Femur (tissue), 1 donor: Measurements from ENCODE around the gene MRPL10.

Source experiments
- DNase-seq: peaks from one replicate; pipeline ENCODE4 v3.0.0-alpha.2; 2017

MRPL10 gene

GRCh38 chr17:47857551-47858455 lies 26.5 kb upstream of the MRPL10 start:
- DNase-seq: no peak

GRCh38 chr17:47856830-47857229 lies 25.5 kb upstream of the MRPL10 start:
- DNase-seq: no peak

DNA sequence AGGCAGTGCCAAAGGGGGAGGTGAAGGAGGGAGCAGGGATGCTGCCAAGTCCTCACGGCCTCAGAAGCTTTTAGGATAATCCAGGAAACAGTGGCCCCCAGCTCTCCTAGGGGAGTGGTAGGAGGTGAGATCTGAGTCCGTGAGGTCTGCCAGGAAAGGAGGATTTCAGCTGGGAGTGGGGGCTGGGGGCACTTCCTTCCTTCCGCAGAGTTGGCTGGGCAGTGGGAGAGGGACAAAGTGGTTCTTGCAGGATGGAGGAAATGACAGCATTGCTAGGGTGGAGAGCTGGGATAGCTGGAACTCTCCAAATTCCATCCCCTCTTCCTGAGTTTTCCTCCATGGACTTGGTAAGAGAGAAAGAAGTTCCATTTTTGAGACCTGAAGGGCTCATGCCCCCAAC lies 24.4 kb upstream of the MRPL10 start:
- peak; percentile 53 for DNase-seq

DNA sequence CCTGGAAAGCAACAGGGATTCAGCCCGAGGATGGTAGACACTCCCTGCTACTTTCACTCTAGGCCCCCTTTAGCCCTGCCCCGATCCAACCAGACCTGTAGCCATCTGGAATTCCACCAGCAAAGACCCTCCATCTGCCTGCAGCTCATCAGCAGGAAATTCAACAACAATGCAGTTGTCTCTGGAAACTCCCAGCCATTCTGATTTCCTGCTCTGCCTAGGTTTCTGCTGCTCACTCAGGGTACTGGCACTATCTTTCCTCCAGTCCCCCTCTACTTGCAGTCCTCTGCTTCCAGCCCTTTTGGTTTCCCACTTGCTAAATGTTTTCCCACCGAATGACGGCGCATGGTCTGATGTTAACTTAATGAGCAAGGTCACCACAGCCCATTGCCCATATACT lies 22.3 kb upstream of the MRPL10 start:
- no peak for DNase-seq

GRCh38 chr17:47852113-47852949 lies 21.0 kb upstream of the MRPL10 start:
- no peak for DNase-seq

DNA sequence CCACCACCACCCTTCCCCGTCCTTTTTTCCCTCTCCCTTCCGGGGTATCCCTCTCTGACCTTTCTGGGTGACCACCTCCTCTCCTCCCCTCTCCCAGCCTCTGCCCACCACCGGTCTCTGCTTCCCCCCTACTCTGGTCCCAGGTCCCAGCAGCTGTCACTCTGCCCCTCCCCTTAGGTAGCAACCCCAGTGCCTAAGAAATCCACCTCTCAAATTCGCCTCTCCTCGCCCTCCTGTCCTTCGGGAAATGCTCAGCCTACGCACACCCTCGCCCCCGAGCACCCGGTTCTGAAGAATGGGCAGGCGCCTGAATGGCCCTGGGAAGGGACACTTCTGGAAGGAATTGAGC lies 20.4 kb upstream of the MRPL10 start:
- DNase-seq: no peak

DNA sequence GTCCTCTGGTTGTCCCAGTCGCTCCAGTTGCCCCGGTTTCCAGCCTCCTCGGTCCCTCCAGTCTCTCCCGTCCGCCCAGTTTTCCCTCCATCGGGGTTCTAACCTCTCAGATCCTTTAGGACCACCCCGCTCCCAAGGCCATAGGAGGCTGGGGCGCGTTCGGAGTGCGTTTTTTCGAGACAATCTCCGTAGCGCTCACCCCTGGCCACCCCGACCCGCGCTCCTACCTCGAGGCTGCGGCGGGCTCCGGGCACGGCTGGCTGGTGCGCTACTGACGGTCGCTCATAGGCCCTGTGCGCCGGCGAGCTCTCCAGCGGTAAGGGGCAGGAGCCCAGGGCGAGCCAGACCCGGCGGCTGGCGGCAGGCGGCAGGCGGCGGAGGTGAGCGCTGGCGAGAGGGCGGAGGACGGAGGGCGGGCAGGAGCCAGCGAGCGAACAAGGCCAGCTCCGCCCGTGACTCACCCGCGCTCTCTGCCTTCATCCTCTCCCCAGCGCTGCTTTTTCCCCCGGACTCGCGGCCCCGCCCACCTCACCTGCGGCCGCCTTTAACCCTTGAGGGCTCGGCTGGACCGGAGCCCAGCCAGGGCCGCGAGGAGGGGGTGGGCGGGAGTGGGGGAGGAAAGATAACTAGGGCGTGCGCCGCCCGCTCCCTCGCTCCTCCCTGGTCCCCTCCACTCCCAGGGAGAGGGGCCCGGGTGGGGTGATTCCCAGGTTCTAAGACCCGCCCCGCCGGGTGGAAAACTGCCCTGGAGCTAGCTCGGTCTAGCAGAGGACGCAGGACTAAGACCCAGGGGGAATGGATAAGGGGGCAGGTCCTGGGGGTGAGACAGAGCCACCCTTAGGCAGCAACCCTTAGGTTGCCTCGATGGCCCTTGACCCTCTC lies 19.6 kb upstream of the MRPL10 start, which contains the start of gene SP6:
Gene SP6 (minus strand): TSS at position 472 of the 882 bp plus-strand sequence. CDS start 2,734 bp downstream, outside the sequence.
- DNase-seq: no peak

- no peak for DNase-seq
Measured at GRCh38 chr17:47850373-47850691, 19.0 kb upstream of the MRPL10 start.

GRCh38 chr17:47848198-47848513 lies 16.8 kb upstream of the MRPL10 start:
- DNase-seq: no peak

GRCh38 chr17:47847341-47848197 lies 16.2 kb upstream of the MRPL10 start:
- DNase-seq: no peak

DNA sequence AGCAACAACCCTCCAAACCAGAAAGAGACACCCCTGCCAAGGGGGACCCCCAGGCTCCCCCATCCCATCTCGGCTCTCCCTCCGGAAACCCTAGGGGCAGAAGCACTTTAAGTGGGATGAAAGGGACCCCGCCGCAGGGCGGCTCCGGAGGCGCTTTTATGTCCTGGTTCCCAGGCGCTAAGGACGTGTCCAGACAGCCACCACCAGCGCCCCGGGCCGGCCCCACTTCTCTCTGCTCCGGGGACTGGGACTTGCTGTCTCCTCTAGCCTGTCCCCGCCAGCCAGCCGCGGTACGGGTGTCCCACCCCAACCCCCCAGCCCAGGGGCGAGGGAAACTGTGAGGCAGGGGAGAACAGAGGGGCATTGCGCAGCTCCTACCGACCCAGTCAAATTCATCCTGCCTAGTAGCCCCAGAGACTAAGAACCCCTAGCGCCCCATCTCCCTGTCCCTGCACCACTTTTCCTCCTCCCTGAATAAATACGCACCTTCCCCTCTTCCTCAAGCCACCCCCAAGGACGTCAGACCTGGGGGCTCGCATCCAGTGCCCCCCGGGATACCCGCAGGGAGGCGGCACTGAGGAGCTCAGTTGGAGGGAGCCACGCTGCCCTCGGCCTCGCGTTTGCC lies 15.5 kb upstream of the MRPL10 start:
- DNase-seq: no peak

- DNase-seq: no peak
Measured at GRCh38 chr17:47845716-47846075, 14.4 kb upstream of the MRPL10 start.

DNA sequence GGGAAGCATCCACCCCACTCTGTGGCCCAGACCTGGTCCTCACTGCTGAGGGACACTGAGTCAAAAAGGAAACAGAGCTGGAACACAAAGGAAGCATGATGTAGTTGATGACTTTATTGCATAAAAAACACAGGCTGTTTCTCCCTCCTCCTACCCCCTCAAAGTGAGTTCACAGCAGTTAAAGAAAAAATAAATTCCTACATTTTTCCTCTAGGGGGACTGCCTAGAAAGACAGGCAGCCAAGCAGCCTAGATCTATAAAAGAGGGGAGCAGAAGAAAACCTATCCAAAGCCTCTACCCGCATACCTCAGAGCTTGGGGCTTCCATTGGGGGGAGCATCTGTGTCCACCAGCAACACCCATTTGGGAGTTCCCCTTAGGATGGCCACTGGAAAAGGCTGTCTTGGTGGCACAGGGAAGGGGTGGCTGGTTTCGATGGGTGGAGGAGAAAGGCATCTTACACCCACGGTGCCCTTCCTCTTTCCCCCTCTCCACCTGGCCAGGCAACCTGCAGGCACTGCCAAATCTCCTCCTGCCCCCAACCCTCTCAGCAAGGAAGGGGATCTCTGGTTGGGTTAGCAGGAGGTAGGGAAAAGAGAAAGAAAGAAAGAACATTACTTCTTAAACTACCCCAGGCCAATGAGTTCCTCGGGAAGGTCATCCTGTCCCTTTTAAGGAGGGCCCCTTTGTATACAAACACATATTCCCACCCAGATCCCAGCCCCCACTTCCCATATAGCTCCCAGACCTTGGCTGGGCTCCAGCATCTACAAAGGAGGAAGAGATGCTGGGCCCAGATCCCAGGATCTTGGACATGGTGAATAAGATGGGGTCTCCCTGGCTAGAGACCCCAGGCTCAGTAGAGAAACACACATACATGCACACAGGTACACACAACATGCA lies 13.7 kb upstream of the MRPL10 start:
- no peak for DNase-seq

DNA sequence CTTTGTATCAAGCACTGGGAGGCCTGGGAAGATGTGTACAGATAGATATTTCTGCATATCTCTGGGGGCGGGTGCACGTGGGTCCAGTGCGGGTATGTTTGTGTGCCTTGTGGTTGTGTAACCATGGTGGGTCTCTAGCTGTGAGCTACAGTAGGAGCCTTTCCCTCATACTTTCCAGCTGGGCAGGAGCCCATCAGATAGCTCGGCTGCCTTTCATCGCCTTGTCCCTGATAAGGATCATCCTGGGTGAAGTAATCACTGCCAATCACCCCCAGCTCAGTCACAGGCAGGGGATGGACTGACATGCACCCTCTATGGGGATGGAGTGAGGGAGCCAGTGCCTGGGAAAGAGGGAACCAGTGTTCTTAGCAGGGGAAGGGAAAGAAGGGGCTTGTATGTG lies 12.9 kb upstream of the MRPL10 start:
- no peak for DNase-seq

GRCh38 chr17:47843391-47843730 lies 12.0 kb upstream of the MRPL10 start:
- DNase-seq: no peak

GRCh38 chr17:47841488-47842291 lies 10.3 kb upstream of the MRPL10 start:
- no peak for DNase-seq

GRCh38 chr17:47840742-47841487 lies 9.6 kb upstream of the MRPL10 start, which contains the start of gene SCRN2:
Gene SCRN2 (minus strand): TSS chr17:47841273. CDS start chr17:47840843, 430 bp downstream.
- peak; percentile 94 for DNase-seq

- no peak for DNase-seq
Measured at GRCh38 chr17:47840001-47840741, 8.8 kb upstream of the MRPL10 start.
